Measurements from ENCODE around the gene KCP. TPM values are rescaled to one million over a fixed set of nuclear protein-coding genes. Genes with fewer than 3 reads are reported as not detected.

Gene KCP
- total RNA-seq, 5 donors from 2014 or later (not counting 1 experiment from before 2014, with no cell fraction given): 0.20 to 0.92 (median 0.53) TPM

DNA sequence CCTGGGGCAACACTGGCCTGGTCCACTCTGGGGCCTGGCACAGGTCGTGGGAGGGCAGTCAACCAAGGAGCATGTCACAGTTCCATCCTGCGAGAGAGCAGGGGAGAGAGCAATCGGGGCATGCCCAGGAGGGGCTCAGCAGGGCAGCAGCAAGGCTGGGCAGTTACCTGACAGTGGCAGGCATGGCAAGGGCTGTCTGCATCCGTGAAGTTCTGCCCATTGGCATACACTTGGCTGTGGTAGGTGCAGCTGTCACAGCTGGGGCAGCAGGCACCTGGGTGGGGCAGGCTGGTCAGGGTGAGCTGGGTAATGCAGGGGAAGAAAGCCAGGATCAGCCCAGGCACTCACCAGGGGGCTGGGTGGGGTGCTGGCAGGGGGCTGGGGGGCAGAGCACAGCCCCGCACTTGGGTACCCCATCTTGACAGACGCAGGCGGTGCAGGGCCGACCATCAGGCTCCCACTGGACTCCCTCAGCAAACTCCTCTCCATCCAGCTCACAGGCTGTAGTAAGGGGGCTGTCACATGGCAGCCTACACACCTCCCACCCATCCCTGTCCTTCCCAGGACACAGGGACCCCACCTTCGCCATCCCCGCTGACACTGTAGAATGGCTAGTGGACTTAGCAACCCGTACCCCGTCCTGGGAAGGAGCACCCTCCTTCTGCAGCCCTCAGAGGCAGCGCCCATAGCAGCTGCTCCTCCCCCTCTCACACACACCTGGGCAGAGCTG is 17.8 kb downstream of the KCP start:
- DNase-seq: no peak
- ATAC-seq (replicated peaks in 1 of 4): no peak
- H3K4me1 Mint-ChIP-seq: peaks cover 0 to 2% (median 0%) of the 10 kb centered on the region in 3 donors

GRCh38 chr7:128891942-128892269 is 18.6 kb downstream of the KCP start:
- WGBS (ENCODE audit: insufficient coverage): 67% methylated on average over 3 of the region's 11 CpGs
- Mint-ChIP-seq H3K4me1 (peaks cover 0 to 2% (median 0%) of the 10 kb centered on the region in 3 donors), H3K27ac (no peak overlapping the region), H3K4me3 (peak overlapping the region in 2 of 3 donors; percentile 9 to 16), H3K27me3 (peaks cover 7 to 23% of the 10 kb centered on the region in 2 donors), H3K9me3 (no peaks in the 10 kb centered on the region), H3K36me3 (no peaks in the 10 kb centered on the region)
- peaks cover 0 to 66% of the 10 kb centered on the region in 2 experiments for H3K27me3 ChIP-seq (replicated peaks in 1 of 2; ENCODE audit: control insufficient read depth in 2 of 2, extremely low read depth in 1 of 2, insufficient read depth in 2 of 2, low read length in 1 of 2)
- CTCF ChIA-PET: no interaction called here
- no peaks in the 10 kb centered on the region for H3K36me3 ChIP-seq (ENCODE audit: control insufficient read depth in 2 of 2, extremely low read depth in 1 of 2, insufficient read depth in 1 of 2, low read length in 1 of 2)
- no peak for ATAC-seq (replicated peaks in 1 of 4)
- POLR2A ChIA-PET: no interaction called here
- no peak overlapping the region for H3K4me3 ChIP-seq (ENCODE audit: control insufficient read depth in 1 of 2, extremely low read depth in 1 of 2, low read length in 1 of 2)
- H3K27ac ChIP-seq (ENCODE audit: low read length): no peak overlapping the region
- H3K9me3 ChIP-seq: no peaks in the 10 kb centered on the region
- H3K4me1 ChIP-seq (ENCODE audit: control insufficient read depth in 1 of 2, extremely low read depth in 1 of 2, insufficient read depth in 2 of 2, low read length in 2 of 2): peaks cover 0 to 5% of the 10 kb centered on the region in 2 experiments
- no peak for DNase-seq

More for the DNA sequence above, 17.8 kb downstream of the KCP start:
- CTCF ChIA-PET: no interaction called here
- H3K9me3 Mint-ChIP-seq: no peaks in the 10 kb centered on the region
- H3K36me3 ChIP-seq (ENCODE audit: control insufficient read depth in 2 of 2, extremely low read depth in 1 of 2, insufficient read depth in 1 of 2, low read length in 1 of 2): no peaks in the 10 kb centered on the region
- H3K36me3 Mint-ChIP-seq: no peaks in the 10 kb centered on the region
- POLR2A ChIA-PET: interaction anchor here in 1 of 2 donors (0.6 kb wide), 2 partner anchors 56 to 1878 kb away, joined by 4 to 7 read pairs; no protein-coding TSS in a partner anchor
- H3K9me3 ChIP-seq: no peaks in the 10 kb centered on the region
- no peak overlapping the region for H3K27ac ChIP-seq (ENCODE audit: low read length)
- peaks cover 8 to 19% of the 10 kb centered on the region in 2 donors for H3K27me3 Mint-ChIP-seq
- peaks cover 0 to 58% of the 10 kb centered on the region in 2 experiments for H3K27me3 ChIP-seq (replicated peaks in 1 of 2; ENCODE audit: control insufficient read depth in 2 of 2, extremely low read depth in 1 of 2, insufficient read depth in 2 of 2, low read length in 1 of 2)
- no peak overlapping the region for H3K4me3 Mint-ChIP-seq
- no peak overlapping the region for H3K4me3 ChIP-seq (ENCODE audit: control insufficient read depth in 1 of 2, extremely low read depth in 1 of 2, low read length in 1 of 2)
- no peak overlapping the region for H3K27ac Mint-ChIP-seq
- peaks cover 0 to 5% of the 10 kb centered on the region in 2 experiments for H3K4me1 ChIP-seq (ENCODE audit: control insufficient read depth in 1 of 2, extremely low read depth in 1 of 2, insufficient read depth in 2 of 2, low read length in 2 of 2)
- WGBS (ENCODE audit: insufficient coverage): 86% methylated on average over 11 of the region's 13 CpGs

DNA sequence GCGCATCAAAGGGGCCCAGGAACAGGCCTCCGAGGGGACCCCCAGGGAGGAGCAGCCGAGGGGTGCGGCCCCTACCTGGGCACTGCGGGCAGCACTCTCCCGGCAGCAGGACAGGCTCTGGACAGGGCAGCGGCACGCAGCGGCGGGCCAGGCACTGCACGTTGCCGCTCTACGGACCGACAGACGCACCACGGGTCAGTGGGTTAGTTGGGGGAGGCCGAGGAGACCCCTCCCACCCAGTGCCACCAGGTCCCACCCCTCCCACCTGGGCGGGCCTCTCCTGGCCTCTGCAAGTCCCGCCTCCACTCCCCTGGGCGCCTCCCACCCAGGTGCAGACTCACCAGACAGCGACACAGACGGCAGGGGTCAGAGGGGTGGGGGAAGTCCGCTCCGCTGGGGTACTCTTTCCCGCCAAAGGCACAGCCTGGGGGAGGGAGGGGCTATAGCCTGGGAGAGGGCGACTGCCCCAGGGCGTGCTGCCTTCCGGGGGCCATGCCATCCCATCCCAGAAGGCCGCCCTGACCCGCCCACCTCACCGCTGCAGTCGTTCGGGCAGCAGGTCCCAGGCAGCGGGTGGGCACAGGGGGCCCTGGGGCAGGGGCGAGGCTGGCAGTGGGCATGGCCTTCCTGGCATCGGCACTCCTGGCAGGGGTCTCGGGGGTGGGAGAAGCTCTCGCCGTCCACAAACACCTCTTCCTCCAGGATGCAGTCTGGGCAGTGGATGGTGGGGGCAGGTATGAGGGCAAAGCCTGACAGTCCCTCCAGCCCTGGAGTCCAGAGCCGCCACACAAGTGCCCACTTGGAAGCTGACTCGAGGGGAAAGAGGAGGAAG is 19.2 kb downstream of the KCP start:
- H3K9me3 ChIP-seq: no peaks in the 10 kb centered on the region
- Mint-ChIP-seq H3K4me3 (peak overlapping the region in 2 of 3 donors; percentile 9 to 16), H3K36me3 (no peaks in the 10 kb centered on the region), H3K27me3 (peaks cover 4 to 24% of the 10 kb centered on the region in 2 donors), H3K4me1 (peaks cover 0 to 2% (median 0%) of the 10 kb centered on the region in 3 donors), H3K27ac (no peak overlapping the region), H3K9me3 (no peaks in the 10 kb centered on the region)
- POLR2A ChIA-PET: no interaction called here
- H3K36me3 ChIP-seq (ENCODE audit: control insufficient read depth in 2 of 2, extremely low read depth in 1 of 2, insufficient read depth in 1 of 2, low read length in 1 of 2): no peaks in the 10 kb centered on the region
- WGBS (ENCODE audit: insufficient coverage): 44% methylated on average over 20 of the region's 41 CpGs
- H3K27ac ChIP-seq (ENCODE audit: low read length): no peak overlapping the region
- H3K4me1 ChIP-seq (ENCODE audit: control insufficient read depth in 1 of 2, extremely low read depth in 1 of 2, insufficient read depth in 2 of 2, low read length in 2 of 2): peaks cover 0 to 5% of the 10 kb centered on the region in 2 experiments
- DNase-seq (peak in 7 of 35 experiments; percentile 14 to 31 (median 27)), ATAC-seq (replicated peaks in 1 of 4) (peak in 3 of 4 experiments; percentile 31 to 78 (median 50))
- peak overlapping the region in 1 of 2 donors; percentile 17 for H3K4me3 ChIP-seq (ENCODE audit: control insufficient read depth in 1 of 2, extremely low read depth in 1 of 2, low read length in 1 of 2)
- peaks cover 0 to 72% of the 10 kb centered on the region in 2 experiments for H3K27me3 ChIP-seq (replicated peaks in 1 of 2; ENCODE audit: control insufficient read depth in 2 of 2, extremely low read depth in 1 of 2, insufficient read depth in 2 of 2, low read length in 1 of 2)
- CTCF ChIA-PET: no interaction called here

DNA sequence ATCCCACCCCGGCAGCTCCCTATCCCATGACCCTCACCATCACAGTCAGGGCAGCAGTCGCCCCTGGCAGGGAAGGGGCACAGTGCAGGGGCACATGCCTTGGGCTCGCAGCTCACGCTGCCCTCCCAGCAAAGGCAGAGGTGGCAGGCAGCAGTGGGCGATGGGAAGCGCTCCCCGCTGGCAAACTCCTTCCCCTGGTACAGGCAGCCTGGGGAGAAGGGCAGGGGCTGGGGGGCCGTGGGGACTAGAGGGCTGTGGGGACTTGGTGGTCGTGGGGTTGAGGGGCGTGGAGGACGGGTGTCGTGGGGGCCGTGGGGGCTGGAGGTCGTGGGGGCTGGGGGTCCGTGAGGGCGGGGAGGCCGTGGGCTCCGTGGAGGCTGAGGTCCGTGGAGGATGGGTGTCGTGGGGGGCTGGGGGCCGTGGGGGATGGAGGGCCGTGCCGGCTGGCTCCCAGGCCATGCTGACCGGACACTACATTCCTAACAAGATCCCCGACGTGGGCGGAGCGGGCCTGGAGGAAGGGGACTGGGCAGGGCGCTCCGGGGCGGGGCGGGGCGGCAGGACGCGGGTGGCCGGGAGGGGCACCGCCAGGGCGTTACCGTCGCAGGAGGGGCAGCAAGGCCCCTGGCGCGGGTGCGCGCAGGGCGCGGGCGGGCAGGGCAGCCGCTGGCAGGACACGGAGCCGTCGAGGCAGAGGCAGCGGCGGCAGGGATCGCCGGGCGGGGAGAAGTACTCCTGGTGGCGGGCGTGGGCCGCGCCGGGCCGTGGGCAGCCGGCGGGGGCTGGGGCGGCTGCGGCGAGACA is 20.0 kb downstream of the KCP start:
- Mint-ChIP-seq H3K4me1 (peaks cover 0 to 2% (median 0%) of the 10 kb centered on the region in 3 donors), H3K4me3 (peak overlapping the region in 1 of 3 donors; percentile 50), H3K27ac (no peak overlapping the region), H3K9me3 (no peaks in the 10 kb centered on the region), H3K36me3 (no peaks in the 10 kb centered on the region), H3K27me3 (peaks cover 10 to 28% of the 10 kb centered on the region in 2 donors)
- H3K4me1 ChIP-seq (ENCODE audit: control insufficient read depth in 1 of 2, extremely low read depth in 1 of 2, insufficient read depth in 2 of 2, low read length in 2 of 2): peaks cover 0 to 5% of the 10 kb centered on the region in 2 experiments
- ATAC-seq (replicated peaks in 1 of 4) (peak; percentile 22 to 43 (median 36)), DNase-seq (peak in 2 of 35 experiments; percentile 10 to 13)
- peak overlapping the region in 1 of 2 donors; percentile 17 for H3K4me3 ChIP-seq (ENCODE audit: control insufficient read depth in 1 of 2, extremely low read depth in 1 of 2, low read length in 1 of 2)
- ChIA-PET POLR2A (no interaction called here), CTCF (no interaction called here)
- no peaks in the 10 kb centered on the region for H3K36me3 ChIP-seq (ENCODE audit: control insufficient read depth in 2 of 2, extremely low read depth in 1 of 2, insufficient read depth in 1 of 2, low read length in 1 of 2)
- H3K9me3 ChIP-seq: no peaks in the 10 kb centered on the region
- no peak overlapping the region for H3K27ac ChIP-seq (ENCODE audit: low read length)
- 10% methylated on average over 49 of the region's 67 CpGs for WGBS (ENCODE audit: insufficient coverage)
- peaks cover 0 to 78% of the 10 kb centered on the region in 2 experiments for H3K27me3 ChIP-seq (replicated peaks in 1 of 2; ENCODE audit: control insufficient read depth in 2 of 2, extremely low read depth in 1 of 2, insufficient read depth in 2 of 2, low read length in 1 of 2)

- H3K36me3 ChIP-seq (ENCODE audit: control insufficient read depth in 2 of 2, extremely low read depth in 1 of 2, insufficient read depth in 1 of 2, low read length in 1 of 2): no peaks in the 10 kb centered on the region
- H3K27me3 ChIP-seq (replicated peaks in 1 of 2; ENCODE audit: control insufficient read depth in 2 of 2, extremely low read depth in 1 of 2, insufficient read depth in 2 of 2, low read length in 1 of 2): peaks cover 0 to 89% of the 10 kb centered on the region in 2 experiments
- H3K9me3 Mint-ChIP-seq: no peaks in the 10 kb centered on the region
- 65% methylated on average over 2 of the region's 8 CpGs for WGBS (ENCODE audit: insufficient coverage)
- no peak for DNase-seq
- no peaks in the 10 kb centered on the region for H3K36me3 Mint-ChIP-seq
- peaks cover 10 to 30% of the 10 kb centered on the region in 2 donors for H3K27me3 Mint-ChIP-seq
- ATAC-seq (replicated peaks in 1 of 4): no peak
- H3K4me3 Mint-ChIP-seq: peak overlapping the region in 1 of 3 donors; percentile 50
- no peak overlapping the region for H3K4me3 ChIP-seq (ENCODE audit: control insufficient read depth in 1 of 2, extremely low read depth in 1 of 2, low read length in 1 of 2)
- no peak overlapping the region for H3K27ac ChIP-seq (ENCODE audit: low read length)
- peaks cover 0 to 2% (median 0%) of the 10 kb centered on the region in 3 donors for H3K4me1 Mint-ChIP-seq
- H3K27ac Mint-ChIP-seq: no peak overlapping the region
- H3K4me1 ChIP-seq (ENCODE audit: control insufficient read depth in 1 of 2, extremely low read depth in 1 of 2, insufficient read depth in 2 of 2, low read length in 2 of 2): peaks cover 0 to 8% of the 10 kb centered on the region in 2 experiments
- POLR2A ChIA-PET: no interaction called here
- CTCF ChIA-PET: no interaction called here
- H3K9me3 ChIP-seq: no peaks in the 10 kb centered on the region
These were observed 21.4 kb downstream of the KCP start for GRCh38 chr7:128889121-128889520.

- H3K36me3 ChIP-seq (ENCODE audit: control insufficient read depth in 2 of 2, extremely low read depth in 1 of 2, insufficient read depth in 1 of 2, low read length in 1 of 2): no peaks in the 10 kb centered on the region
- Mint-ChIP-seq H3K9me3 (no peaks in the 10 kb centered on the region), H3K27ac (no peak overlapping the region), H3K27me3 (peaks cover 10 to 30% of the 10 kb centered on the region in 2 donors), H3K4me1 (peaks cover 0 to 2% (median 0%) of the 10 kb centered on the region in 3 donors), H3K36me3 (no peaks in the 10 kb centered on the region), H3K4me3 (no peak overlapping the region)
- no peaks in the 10 kb centered on the region for H3K9me3 ChIP-seq
- CTCF ChIA-PET: no interaction called here
- POLR2A ChIA-PET: no interaction called here
- 80% methylated on average over 8 of the region's 11 CpGs for WGBS (ENCODE audit: insufficient coverage)
- H3K27me3 ChIP-seq (replicated peaks in 1 of 2; ENCODE audit: control insufficient read depth in 2 of 2, extremely low read depth in 1 of 2, insufficient read depth in 2 of 2, low read length in 1 of 2): peaks cover 0 to 89% of the 10 kb centered on the region in 2 experiments
- DNase-seq (no peak), ATAC-seq (replicated peaks in 1 of 4) (no peak)
- H3K4me3 ChIP-seq (ENCODE audit: control insufficient read depth in 1 of 2, extremely low read depth in 1 of 2, low read length in 1 of 2): no peak overlapping the region
- no peak overlapping the region for H3K27ac ChIP-seq (ENCODE audit: low read length)
- H3K4me1 ChIP-seq (ENCODE audit: control insufficient read depth in 1 of 2, extremely low read depth in 1 of 2, insufficient read depth in 2 of 2, low read length in 2 of 2): peaks cover 0 to 12% of the 10 kb centered on the region in 2 experiments
These were observed 21.8 kb downstream of the KCP start for GRCh38 chr7:128888756-128889095.
